Muscle layer of duodenum (tissue), 2 donors: ENCODE data around the gene ZNF618.

ENCODE experiments used
- H3K27ac ChIP-seq: one replicate; pipeline ENCODE4 v1.7.0; 2013; ENCODE audit warnings: mild to moderate bottlenecking, low read length
- H3K27me3 ChIP-seq: one replicate; pipeline ENCODE4 v1.7.0; 2013; ENCODE audit warnings: low read depth, mild to moderate bottlenecking, control low read depth, low read length
- H3K36me3 ChIP-seq, 2 donors: one replicate each; pipeline ENCODE4 v1.7.0; 2013; ENCODE audit warnings: low read length in 2 of 2, control low read depth in 1 of 2, mild to moderate bottlenecking in 1 of 2; ENCODE audit not compliant: insufficient read depth in 2 of 2, control insufficient read depth in 1 of 2
- H3K4me1 ChIP-seq, 2 donors: one replicate each; pipeline ENCODE4 v1.7.0; 2013; ENCODE audit warnings: low read length in 2 of 2, mild to moderate bottlenecking in 2 of 2, control low read depth in 1 of 2, moderate library complexity in 1 of 2; ENCODE audit not compliant: insufficient read depth in 2 of 2, control insufficient read depth in 1 of 2
- H3K4me3 ChIP-seq, 2 donors: one replicate each; pipeline ENCODE4 v1.7.0; 2013; ENCODE audit warnings: low read length in 2 of 2, low read depth in 1 of 2, mild to moderate bottlenecking in 1 of 2
- H3K9me3 ChIP-seq, 2 donors: one replicate each; pipeline ENCODE4 v1.7.0; 2013; ENCODE audit warnings: low read length in 2 of 2, control low read depth in 1 of 2, mild to moderate bottlenecking in 1 of 2; ENCODE audit not compliant: control insufficient read depth in 1 of 2
- donor health status: healthy.

The ZNF618 gene

GRCh38 chr9:114100536-114100935, 224.4 kb downstream of the ZNF618 start:
- Histone ChIP-seq H3K27me3 (peaks cover 12% of the 10 kb centered on the region), H3K4me1 (peaks cover 0 to 12% of the 10 kb centered on the region in 2 donors), H3K36me3 (no peaks in the 10 kb centered on the region), H3K4me3 (no peak overlapping the region), H3K27ac (no peak overlapping the region), H3K9me3 (peaks cover 0 to 3% of the 10 kb centered on the region in 2 donors)

DNA sequence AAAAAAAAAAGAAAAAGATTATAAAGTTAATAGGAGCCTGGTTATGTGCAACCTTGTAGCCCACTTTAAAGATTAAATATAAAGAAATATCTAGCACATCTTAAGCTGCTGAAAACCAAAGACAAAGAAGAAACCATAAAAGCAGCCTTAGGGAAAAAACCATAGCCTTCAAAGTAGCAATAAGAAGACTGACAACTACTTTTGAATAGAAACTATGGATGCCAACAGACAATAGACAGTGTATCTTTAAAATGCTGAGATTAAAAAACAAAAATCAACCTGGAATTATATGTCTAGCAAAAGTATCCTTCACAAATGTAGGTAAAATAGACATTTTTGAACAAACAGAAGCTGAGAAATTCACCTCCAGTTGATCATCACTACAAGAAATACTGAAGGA, 226.4 kb downstream of the ZNF618 start:
- Histone ChIP-seq H3K27me3 (peaks cover 6% of the 10 kb centered on the region), H3K36me3 (no peaks in the 10 kb centered on the region), H3K4me1 (peaks cover 0 to 11% of the 10 kb centered on the region in 2 donors), H3K27ac (no peak overlapping the region), H3K4me3 (no peak overlapping the region), H3K9me3 (peaks cover 0 to 3% of the 10 kb centered on the region in 2 donors)

GRCh38 chr9:114105236-114105635, 229.1 kb downstream of the ZNF618 start:
- peaks cover 0 to 3% of the 10 kb centered on the region in 2 donors for H3K9me3 ChIP-seq
- no peaks in the 10 kb centered on the region for H3K36me3 ChIP-seq
- no peak overlapping the region for H3K4me3 ChIP-seq
- no peaks in the 10 kb centered on the region for H3K27me3 ChIP-seq
- no peaks in the 10 kb centered on the region for H3K4me1 ChIP-seq
- H3K27ac ChIP-seq, result no peak overlapping the region
